Activated T-helper 2 cell treated with anti-CD3 and anti-CD28 coated beads, Interferon-gamma antibody, Interleukin-2, Interleukin-4, amounts not matched to agents 10 μg/mL and 5 μg/mL and 100 μg/mL, durations not matched to agents 14 hours and 24 hours and 36 hours (primary cell): ENCODE results near the gene RAX2. TPM values are rescaled to one million over a fixed set of nuclear protein-coding genes. Genes with fewer than 3 reads are reported as not detected.

ENCODE experiments used
- DNase-seq: peaks from one replicate; pipeline ENCODE4 v3.0.0; 2021; ENCODE audit warnings: low spot score
- H3K27ac Mint-ChIP-seq: one replicate; pipeline ENCODE4 v1.8.0; 2021; ENCODE audit warnings: mixed read lengths
- H3K27me3 Mint-ChIP-seq: one replicate; pipeline ENCODE4 v1.8.0; 2021; ENCODE audit warnings: low read depth, mixed read lengths
- H3K36me3 Mint-ChIP-seq: one replicate; pipeline ENCODE4 v1.8.0; 2021; ENCODE audit warnings: low read depth, mixed read lengths
- H3K4me1 Mint-ChIP-seq: one replicate; pipeline ENCODE4 v1.8.0; 2021; ENCODE audit warnings: low read depth, mixed read lengths
- H3K4me3 Mint-ChIP-seq: one replicate; pipeline ENCODE4 v1.8.0; 2021; ENCODE audit warnings: low read depth, mild to moderate bottlenecking, moderate library complexity, mixed read lengths
- H3K9me3 Mint-ChIP-seq: one replicate; pipeline ENCODE4 v1.8.0; 2021; ENCODE audit warnings: mixed read lengths
- intact Hi-C: fragments of 100-400 bp; cut with micrococcal nuclease; formaldehyde crosslinking; loops from one replicate; pipeline ENCODE4 v1.15.1; 2023
- total RNA-seq: library from RNA; stranded (reverse); gene quantifications from 2 replicates; pipeline ENCODE4 v1.2.3, GENCODE V29; 2022

RAX2 gene
- total RNA-seq, 1 donor from 2014 or later, result not detected

DNA sequence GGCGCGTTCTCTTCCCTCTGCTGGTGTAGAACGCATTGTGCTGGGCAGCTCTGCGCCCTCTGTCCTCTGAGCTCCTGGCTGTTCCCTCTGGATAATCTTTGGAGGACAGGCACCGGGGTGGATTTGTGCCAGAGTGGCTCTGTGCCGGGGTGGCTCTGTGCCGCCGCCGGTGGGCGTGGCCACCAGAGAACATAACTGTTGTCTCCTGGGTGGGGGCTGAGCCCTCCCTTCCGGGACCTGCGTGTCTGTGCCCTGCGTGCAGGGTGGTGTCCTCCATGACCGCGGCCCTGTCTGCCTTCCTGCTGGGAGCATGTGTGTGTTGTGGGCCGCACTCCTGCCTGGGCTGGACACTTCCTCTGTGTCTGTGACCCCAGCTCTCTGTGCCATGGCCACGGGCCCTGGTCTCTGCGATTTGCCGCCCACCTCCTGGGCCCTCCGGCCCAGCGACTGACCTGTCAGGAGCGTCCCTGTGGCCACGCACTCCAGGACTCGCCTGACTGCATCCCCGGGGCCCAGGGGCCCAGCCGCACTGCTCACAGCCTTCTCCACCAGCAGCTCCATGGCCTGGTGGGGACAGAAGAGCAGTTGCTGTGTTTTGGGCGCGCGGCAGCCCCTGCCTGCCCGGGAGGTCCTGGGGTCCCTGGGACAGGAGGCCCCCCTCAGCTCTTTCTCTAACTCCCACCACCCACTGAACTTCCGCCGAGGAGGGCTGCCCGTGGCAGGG, 36.6 kb upstream of the RAX2 start:
- H3K4me1 Mint-ChIP-seq, result peaks cover 19% of the 10 kb centered on the region
- no peaks in the 10 kb centered on the region for H3K36me3 Mint-ChIP-seq
- no peak for DNase-seq
- no peak overlapping the region for H3K27ac Mint-ChIP-seq
- no peaks in the 10 kb centered on the region for H3K27me3 Mint-ChIP-seq
- H3K9me3 Mint-ChIP-seq, result peaks cover 3% of the 10 kb centered on the region
- H3K4me3 Mint-ChIP-seq, result no peak overlapping the region
- intact Hi-C loops, result no loop called here

DNA sequence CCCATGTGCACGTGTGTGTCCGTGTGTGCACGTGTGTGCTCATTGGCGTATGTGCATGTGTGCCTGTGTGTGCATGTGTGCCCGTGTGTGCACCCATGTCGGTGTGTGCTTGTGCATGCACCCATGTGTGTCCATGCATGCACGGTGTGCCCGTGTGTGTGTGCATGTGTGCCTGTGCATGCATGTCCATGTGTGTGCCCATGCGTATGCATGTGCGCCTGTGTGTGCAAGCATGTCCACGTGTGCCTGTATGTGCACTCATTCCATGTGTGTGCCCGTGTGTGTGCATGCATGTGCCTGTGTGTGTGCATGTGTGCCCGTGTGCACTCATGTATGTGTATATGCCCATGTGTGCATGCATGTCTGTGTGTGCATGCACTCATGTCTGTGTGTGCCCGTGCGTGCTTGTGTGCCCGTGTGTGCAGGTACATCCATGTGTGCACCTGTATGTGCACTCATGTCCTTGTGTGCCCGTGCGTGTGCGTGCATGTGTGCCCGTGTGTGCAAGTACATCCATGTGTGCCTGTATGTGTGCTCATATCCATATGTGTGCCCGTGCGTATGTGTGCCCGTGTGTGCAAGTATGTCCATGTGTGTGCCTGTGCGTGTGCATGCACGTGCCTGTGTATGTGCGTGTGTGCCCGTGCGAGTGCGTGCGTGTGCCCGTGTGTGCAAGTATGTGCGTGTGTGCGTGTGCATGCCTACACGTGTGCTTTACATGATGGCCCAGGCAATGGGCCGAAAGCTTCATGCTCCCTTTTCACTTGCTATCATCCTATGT, 35.7 kb upstream of the RAX2 start:
- intact Hi-C loops, result no loop called here
- Mint-ChIP-seq H3K27ac (no peak overlapping the region), H3K9me3 (peaks cover 3% of the 10 kb centered on the region), H3K27me3 (no peaks in the 10 kb centered on the region), H3K36me3 (no peaks in the 10 kb centered on the region), H3K4me1 (peaks cover 13% of the 10 kb centered on the region), H3K4me3 (no peak overlapping the region)
- no peak for DNase-seq

DNA sequence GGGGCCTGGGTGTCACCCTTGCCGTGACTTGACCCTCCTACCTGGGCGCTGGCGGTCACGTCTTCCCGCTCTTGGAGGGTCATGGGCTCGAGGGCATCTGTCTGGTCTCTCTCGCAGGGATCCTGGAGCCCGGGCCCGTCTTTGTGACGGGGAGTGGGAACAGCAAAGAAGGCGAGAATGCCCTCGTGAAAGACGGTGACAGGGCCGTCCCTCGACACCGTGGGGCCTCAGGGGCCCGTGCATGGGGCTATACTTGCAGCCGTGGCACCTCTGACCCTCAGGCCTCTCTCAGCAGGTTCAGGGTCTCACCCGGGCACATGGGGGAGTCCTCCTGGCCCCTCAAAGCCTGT, 35.1 kb upstream of the RAX2 start:
- intact Hi-C loops, result no loop called here
- Mint-ChIP-seq H3K36me3 (no peaks in the 10 kb centered on the region), H3K27me3 (peaks cover 2% of the 10 kb centered on the region), H3K4me1 (peaks cover 8% of the 10 kb centered on the region), H3K27ac (no peak overlapping the region), H3K9me3 (no peaks in the 10 kb centered on the region), H3K4me3 (no peak overlapping the region)
- no peak for DNase-seq

DNA sequence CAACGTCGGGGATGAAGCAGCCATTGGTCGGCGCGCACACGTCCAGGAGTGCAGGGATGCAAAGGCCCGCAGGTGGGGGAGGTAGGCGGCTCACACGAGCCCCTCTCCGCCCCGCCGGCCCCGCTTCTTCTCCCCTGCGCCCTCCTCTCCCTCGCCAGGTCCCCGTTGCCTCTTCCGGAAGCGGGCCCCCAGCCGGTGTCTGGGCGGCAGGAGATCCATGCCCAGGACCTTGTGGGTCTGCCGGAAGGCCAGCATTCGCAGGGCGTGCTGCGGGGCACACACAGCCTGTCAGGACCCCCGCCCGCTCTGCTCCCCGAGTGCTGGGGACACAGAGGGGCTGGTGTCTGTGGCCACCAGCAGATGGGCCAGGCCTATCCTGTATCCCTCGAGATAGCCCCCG, 33.8 kb upstream of the RAX2 start:
- intact Hi-C loops, result no loop called here
- no peak overlapping the region for H3K4me3 Mint-ChIP-seq
- H3K27ac Mint-ChIP-seq, result no peak overlapping the region
- H3K36me3 Mint-ChIP-seq, result no peaks in the 10 kb centered on the region
- H3K4me1 Mint-ChIP-seq, result peaks cover 13% of the 10 kb centered on the region
- peaks cover 2% of the 10 kb centered on the region for H3K27me3 Mint-ChIP-seq
- H3K9me3 Mint-ChIP-seq, result no peaks in the 10 kb centered on the region
- DNase-seq, result no peak

DNA sequence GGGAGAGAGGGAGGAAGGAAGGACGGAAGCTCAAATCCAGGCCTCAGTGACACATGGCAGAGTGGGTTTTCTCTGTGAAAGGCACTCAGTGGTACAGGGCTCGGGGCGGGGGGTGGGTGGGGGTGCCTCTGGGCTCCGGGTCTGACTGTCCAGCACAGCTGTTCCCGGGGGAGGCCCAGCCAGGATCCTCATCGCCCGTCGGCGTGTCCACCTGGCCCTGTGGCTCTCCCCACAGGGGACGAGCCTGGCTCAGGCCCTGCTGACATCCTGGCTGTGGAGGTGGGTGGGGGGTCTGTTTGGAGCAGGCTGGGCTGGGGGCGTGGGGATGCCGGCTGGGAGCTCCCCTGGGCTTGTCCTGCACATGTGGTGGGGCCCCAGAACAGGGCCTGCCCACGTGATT, 32.4 kb upstream of the RAX2 start:
- Mint-ChIP-seq H3K27ac (no peak overlapping the region), H3K27me3 (peaks cover 4% of the 10 kb centered on the region), H3K9me3 (no peaks in the 10 kb centered on the region), H3K4me3 (no peak overlapping the region), H3K4me1 (peaks cover 14% of the 10 kb centered on the region), H3K36me3 (no peaks in the 10 kb centered on the region)
- intact Hi-C loops, result no loop called here
- DNase-seq, result no peak

DNA sequence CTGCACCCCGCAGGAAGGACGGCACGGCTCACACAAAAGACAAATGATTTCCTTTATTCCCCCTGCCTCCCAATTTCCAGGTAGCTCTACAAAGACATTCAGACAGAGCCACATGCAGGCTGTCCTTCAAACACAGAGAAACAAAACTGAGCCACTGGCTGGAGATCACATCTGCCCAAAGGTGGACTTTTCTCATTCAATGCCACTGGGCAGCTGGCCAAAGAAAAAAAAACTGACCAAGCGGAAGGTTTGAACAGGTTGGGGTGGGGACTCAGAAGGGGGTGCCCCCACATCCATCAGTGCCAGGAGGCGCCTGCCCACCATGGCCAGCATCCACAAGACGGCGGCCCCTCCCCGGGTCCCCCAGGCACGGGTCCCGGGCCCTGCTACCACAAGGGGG, 32.0 kb upstream of the RAX2 start:
- DNase-seq, result no peak
- peaks cover 18% of the 10 kb centered on the region for H3K4me1 Mint-ChIP-seq
- peaks cover 7% of the 10 kb centered on the region for H3K27me3 Mint-ChIP-seq
- no peak overlapping the region for H3K4me3 Mint-ChIP-seq
- no peaks in the 10 kb centered on the region for H3K9me3 Mint-ChIP-seq
- no peak overlapping the region for H3K27ac Mint-ChIP-seq
- H3K36me3 Mint-ChIP-seq, result no peaks in the 10 kb centered on the region
- intact Hi-C loops, result no loop called here

DNA sequence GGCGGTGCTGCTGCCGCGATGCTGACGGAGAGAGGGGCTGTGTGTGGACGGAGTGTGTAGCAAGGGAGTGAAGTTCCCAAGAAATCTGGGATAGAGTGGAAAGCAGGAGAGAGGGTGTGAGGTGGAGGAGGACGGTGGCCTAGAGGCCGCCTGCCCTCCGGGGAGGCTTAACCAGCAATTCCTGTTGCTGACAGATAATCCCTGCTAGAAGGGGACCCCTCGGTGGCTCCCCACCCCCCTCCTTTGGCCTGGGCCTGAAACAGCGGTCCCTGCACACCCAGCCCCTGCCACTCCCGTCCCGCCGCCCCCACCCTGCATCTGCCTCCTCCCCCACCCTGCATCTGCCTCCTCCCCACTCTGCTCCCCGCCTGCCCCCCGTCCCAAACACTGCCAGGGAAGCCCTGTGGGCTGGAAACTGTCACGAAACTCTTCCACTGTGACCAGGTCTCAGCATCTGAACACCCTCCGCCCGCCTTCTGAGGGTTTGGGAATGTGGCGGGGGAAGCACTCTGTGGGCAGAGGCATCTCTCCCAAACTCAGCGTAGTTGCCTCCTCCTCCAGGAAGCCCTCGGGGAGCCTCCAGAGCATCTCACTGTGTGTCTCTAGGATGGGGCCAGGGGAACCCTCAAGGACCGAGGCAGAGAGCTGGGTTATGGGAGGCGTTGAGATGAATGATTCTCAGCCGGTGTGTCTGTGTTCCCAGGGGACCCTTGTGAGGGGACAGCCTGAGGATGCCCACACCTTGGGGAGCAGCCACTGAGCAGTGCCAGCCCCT, 31.3 kb upstream of the RAX2 start:
- intact Hi-C loops, result no loop called here
- H3K4me1 Mint-ChIP-seq, result peaks cover 19% of the 10 kb centered on the region
- H3K4me3 Mint-ChIP-seq, result no peak overlapping the region
- peaks cover 7% of the 10 kb centered on the region for H3K27me3 Mint-ChIP-seq
- H3K27ac Mint-ChIP-seq, result no peak overlapping the region
- no peaks in the 10 kb centered on the region for H3K9me3 Mint-ChIP-seq
- no peak for DNase-seq
- no peaks in the 10 kb centered on the region for H3K36me3 Mint-ChIP-seq

DNA sequence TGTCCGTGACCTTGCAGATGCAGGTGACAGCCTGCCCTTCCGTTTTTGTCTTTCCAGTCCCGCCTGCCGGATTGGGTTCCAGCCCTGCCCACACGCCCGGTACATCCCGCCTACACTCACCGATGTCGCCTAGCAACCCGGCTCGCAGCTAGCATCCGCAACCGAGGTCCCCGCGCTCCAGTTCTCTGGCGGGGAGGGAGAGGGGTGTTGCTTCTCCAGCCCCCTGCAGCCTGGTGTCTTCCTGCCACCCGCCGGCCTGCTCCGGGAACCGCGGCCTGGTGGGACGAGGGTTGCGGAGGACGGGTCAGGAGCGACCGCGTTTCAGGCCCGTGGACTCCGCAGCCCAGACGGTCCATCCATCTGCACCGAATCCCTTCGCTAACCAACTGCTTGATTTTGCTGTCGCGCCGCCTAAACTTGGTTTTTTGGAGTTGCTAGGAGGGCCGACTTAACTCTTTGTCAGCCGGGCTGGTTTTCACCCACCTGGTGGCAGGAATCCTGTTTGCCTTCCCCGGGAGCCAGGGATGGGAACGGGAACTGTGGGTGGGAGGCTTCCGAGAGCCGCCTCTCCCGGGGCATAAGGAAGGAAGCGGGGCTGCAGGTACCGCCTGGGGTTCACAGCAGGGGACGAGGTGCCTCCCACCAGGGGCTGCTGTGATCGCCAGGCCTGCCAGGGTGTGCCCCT, 29.5 kb upstream of the RAX2 start:
- DNase-seq, result peak; percentile 64
- intact Hi-C loops, result no loop called here
- H3K9me3 Mint-ChIP-seq, result peaks cover 5% of the 10 kb centered on the region
- H3K36me3 Mint-ChIP-seq, result peaks cover 8% of the 10 kb centered on the region
- peaks cover 20% of the 10 kb centered on the region for H3K4me1 Mint-ChIP-seq
- H3K27ac Mint-ChIP-seq, result no peak overlapping the region
- H3K4me3 Mint-ChIP-seq, result peak overlapping the region; percentile 42
- H3K27me3 Mint-ChIP-seq, result peaks cover 10% of the 10 kb centered on the region

DNA sequence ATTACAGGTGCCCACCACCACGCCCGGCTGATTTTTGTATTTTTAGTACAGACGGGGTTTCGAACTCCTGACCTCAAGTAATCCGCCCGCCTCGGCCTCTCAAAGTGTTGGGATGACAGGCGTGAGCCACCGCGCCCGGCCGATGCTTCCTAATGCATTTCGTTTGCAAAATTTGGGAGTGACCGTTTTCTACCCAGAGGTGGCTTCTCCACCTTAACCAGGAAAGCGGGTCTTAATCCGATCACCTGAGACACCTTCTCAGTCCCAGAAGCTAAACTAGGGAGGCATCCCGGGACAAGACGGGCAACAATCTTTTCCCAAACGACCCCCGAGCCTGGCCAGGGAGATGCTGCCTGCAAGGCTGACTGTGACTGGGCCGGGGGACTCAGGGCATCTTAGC, 29.0 kb upstream of the RAX2 start:
- H3K4me1 Mint-ChIP-seq, result peaks cover 19% of the 10 kb centered on the region
- peak overlapping the region; percentile 42 for H3K4me3 Mint-ChIP-seq
- intact Hi-C loops, result no loop called here
- H3K27me3 Mint-ChIP-seq, result peaks cover 11% of the 10 kb centered on the region
- peaks cover 11% of the 10 kb centered on the region for H3K36me3 Mint-ChIP-seq
- no peak overlapping the region for H3K27ac Mint-ChIP-seq
- no peak for DNase-seq
- H3K9me3 Mint-ChIP-seq, result peaks cover 10% of the 10 kb centered on the region

DNA sequence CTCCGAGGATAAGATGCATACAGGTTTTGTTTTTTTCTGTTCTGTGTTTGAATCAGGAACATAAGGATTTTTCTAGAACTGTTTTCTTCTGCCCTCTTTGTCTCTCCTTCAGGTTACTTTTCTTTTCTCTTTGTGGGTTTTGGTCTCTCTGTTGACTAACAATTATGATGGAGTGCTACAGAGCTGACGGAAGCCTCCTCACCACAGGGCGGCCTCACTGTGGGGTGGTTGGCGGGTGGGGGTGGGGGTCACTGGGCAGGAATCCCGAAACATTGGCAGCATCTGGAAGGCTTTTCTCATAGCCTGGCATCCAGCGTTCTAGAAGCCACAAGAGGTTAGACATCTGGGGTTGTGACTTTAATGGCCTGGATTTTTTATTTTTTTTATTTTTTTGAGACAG, 26.1 kb upstream of the RAX2 start:
- H3K36me3 Mint-ChIP-seq, result peaks cover 11% of the 10 kb centered on the region
- intact Hi-C loops, result loop anchor here (1.0 kb wide), 1 partner anchor 14 kb away; no protein-coding TSS in a partner anchor
- peaks cover 11% of the 10 kb centered on the region for H3K27me3 Mint-ChIP-seq
- H3K4me3 Mint-ChIP-seq, result peak overlapping the region; percentile 5
- peaks cover 18% of the 10 kb centered on the region for H3K4me1 Mint-ChIP-seq
- peak overlapping the region; percentile 28 for H3K27ac Mint-ChIP-seq
- no peak for DNase-seq
- H3K9me3 Mint-ChIP-seq, result peaks cover 10% of the 10 kb centered on the region

DNA sequence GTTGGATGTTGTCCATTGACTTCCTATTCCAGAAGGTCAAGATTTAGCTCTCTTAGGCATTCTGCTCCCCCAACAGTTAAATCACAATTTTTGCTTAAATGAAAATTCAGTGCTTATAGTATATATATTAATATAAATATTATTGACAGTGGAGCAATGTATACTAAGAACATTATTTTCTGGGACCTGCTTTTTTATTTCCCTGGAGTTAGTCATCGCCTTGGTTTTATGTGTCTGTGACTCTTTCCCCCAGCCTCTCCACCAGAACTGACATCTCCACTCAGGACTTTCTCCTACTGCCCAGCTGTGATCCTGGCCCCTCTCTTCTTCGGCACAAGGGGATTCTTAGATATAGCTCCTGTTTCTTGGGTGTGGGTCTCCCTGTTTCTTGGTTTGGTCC, 24.3 kb upstream of the RAX2 start:
- H3K9me3 Mint-ChIP-seq, result peaks cover 10% of the 10 kb centered on the region
- H3K4me3 Mint-ChIP-seq, result no peak overlapping the region
- peaks cover 16% of the 10 kb centered on the region for H3K4me1 Mint-ChIP-seq
- no peak for DNase-seq
- peaks cover 11% of the 10 kb centered on the region for H3K36me3 Mint-ChIP-seq
- peaks cover 9% of the 10 kb centered on the region for H3K27me3 Mint-ChIP-seq
- no peak overlapping the region for H3K27ac Mint-ChIP-seq
- intact Hi-C loops, result no loop called here

DNA sequence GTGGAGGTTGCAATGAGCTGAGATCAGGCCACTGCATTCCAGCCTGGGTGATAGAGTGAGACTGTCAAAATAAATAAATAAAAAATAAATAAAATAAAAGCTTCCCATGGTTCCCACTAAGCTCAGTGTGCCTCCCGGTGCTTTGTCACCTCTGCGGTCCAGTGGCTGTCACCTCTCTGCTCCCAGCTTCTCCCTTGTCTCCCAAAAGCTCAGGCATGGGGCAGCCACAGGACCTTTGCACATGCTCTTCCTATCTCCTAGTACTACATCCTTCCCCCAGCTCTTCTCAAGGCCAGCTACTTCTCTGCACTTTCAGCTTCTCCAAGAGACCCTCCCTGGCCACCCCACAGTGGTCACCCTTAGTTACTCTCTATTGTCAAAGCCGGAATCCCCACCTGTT, 21.8 kb upstream of the RAX2 start:
- no peak for DNase-seq
- H3K9me3 Mint-ChIP-seq, result peaks cover 10% of the 10 kb centered on the region
- H3K27ac Mint-ChIP-seq, result no peak overlapping the region
- H3K36me3 Mint-ChIP-seq, result peaks cover 11% of the 10 kb centered on the region
- intact Hi-C loops, result no loop called here
- no peak overlapping the region for H3K4me3 Mint-ChIP-seq
- peaks cover 4% of the 10 kb centered on the region for H3K27me3 Mint-ChIP-seq
- H3K4me1 Mint-ChIP-seq, result peaks cover 9% of the 10 kb centered on the region
